ENCODE measurements around the gene C16orf87. TPM values are rescaled to one million over a fixed set of nuclear protein-coding genes. Genes with fewer than 3 reads are reported as not detected.

The C16orf87 gene
- total RNA-seq, 4 donors from 2014 or later = 5.8 to 13.7 (median 9.4) TPM

DNA sequence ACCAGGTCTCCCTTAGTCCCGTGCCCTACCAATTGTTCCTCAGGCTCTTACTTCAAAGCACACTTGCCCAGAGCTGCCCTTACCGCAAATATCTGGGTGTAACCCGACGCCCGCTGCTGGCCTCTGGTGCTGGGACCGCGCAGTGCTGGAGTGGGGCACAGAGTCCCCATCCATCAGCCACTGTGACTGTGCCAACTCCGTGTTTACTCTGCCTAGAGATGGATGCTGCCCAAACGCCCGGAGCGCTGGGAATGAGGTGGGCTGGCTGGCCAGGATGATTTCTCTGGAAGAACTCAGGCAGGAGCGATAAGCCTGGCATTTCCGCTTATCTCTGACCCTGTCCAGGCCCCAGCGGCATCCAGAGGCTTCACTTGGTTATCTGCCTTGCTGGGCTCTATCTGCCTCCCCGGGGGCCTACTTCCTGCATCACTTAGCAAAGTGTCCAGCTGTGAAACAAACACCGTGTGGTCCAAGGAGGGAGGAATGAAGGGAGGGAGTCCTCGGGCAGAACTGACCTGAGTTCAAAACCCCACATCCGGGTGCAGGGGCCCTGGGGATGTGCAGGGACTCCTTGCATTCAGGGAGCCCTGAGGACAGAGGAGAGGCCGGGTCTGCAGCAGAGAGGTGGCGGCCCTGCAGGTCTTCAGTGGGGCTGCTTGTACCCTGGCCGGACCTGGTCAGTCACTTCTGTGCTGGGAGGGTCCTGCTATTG, 73.5 kb downstream of the C16orf87 start:
- no peak overlapping the region for H3K4me3 ChIP-seq
- WGBS, 2 donors (ENCODE audit: low coverage in 1 of 2) = 29 to 57% methylated on average over 1 to 15 of the region's 21 CpGs
- no peaks in the 10 kb centered on the region for H3K9me3 ChIP-seq
- peaks cover 43% of the 10 kb centered on the region for H3K27me3 ChIP-seq
- peaks cover 0 to 6% (median 0%) of the 10 kb centered on the region in 3 donors for H3K4me1 ChIP-seq
- TF ChIP-seq, protein P1, sequence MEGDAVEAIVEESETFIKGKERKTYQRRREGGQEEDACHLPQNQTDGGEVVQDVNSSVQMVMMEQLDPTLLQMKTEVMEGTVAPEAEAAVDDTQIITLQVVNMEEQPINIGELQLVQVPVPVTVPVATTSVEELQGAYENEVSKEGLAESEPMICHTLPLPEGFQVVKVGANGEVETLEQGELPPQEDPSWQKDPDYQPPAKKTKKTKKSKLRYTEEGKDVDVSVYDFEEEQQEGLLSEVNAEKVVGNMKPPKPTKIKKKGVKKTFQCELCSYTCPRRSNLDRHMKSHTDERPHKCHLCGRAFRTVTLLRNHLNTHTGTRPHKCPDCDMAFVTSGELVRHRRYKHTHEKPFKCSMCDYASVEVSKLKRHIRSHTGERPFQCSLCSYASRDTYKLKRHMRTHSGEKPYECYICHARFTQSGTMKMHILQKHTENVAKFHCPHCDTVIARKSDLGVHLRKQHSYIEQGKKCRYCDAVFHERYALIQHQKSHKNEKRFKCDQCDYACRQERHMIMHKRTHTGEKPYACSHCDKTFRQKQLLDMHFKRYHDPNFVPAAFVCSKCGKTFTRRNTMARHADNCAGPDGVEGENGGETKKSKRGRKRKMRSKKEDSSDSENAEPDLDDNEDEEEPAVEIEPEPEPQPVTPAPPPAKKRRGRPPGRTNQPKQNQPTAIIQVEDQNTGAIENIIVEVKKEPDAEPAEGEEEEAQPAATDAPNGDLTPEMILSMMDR (IDR thresholded peaks at IDR 0.05) = no peak
- TF ChIP-seq POLR2A (IDR thresholded peaks at IDR 0.05) (no peak), POLR2AphosphoS5 (IDR thresholded peaks at IDR 0.05) (no peak), EP300 (IDR thresholded peaks at IDR 0.05) (no peak)
- H3K27ac ChIP-seq = no peak overlapping the region
- no peak for ATAC-seq
- H3K36me3 ChIP-seq = no peaks in the 10 kb centered on the region

- no peaks in the 10 kb centered on the region for H3K36me3 ChIP-seq
- H3K4me3 ChIP-seq = no peak overlapping the region
- peaks cover 43% of the 10 kb centered on the region for H3K27me3 ChIP-seq
- 63 to 80% methylated on average over 6 to 8 of the region's 11 CpGs for WGBS, 2 donors (ENCODE audit: low coverage in 1 of 2)
- TF ChIP-seq EP300 (IDR thresholded peaks at IDR 0.05) (no peak), POLR2A (IDR thresholded peaks at IDR 0.05) (no peak), POLR2AphosphoS5 (IDR thresholded peaks at IDR 0.05) (no peak)
- TF ChIP-seq, protein P1 (IDR thresholded peaks at IDR 0.05) = no peak
- ATAC-seq = no peak
- no peaks in the 10 kb centered on the region for H3K9me3 ChIP-seq
- H3K4me1 ChIP-seq = peaks cover 0 to 6% (median 0%) of the 10 kb centered on the region in 3 donors
- H3K27ac ChIP-seq = no peak overlapping the region
Observed at GRCh38 chr16:46756772-46757171, 74.2 kb downstream of the C16orf87 start.

- no peak for ATAC-seq
- whole genome bisulfite sequencing, 2 donors (ENCODE audit: low coverage in 1 of 2) = 61 to 100% methylated on average over 1 to 2 of the region's 5 CpGs
- H3K27me3 ChIP-seq = peaks cover 20% of the 10 kb centered on the region
- peaks cover 0 to 14% (median 0%) of the 10 kb centered on the region in 3 donors for H3K4me1 ChIP-seq
- no peak overlapping the region for H3K27ac ChIP-seq
- no peak overlapping the region for H3K4me3 ChIP-seq
- H3K36me3 ChIP-seq = no peaks in the 10 kb centered on the region
- TF ChIP-seq, protein P1 (IDR thresholded peaks at IDR 0.05) = no peak
- TF ChIP-seq EP300 (IDR thresholded peaks at IDR 0.05) = no peak
- TF ChIP-seq POLR2A (IDR thresholded peaks at IDR 0.05) = no peak
- TF ChIP-seq POLR2AphosphoS5 (IDR thresholded peaks at IDR 0.05) = no peak
- H3K9me3 ChIP-seq = no peaks in the 10 kb centered on the region
Observed at GRCh38 chr16:46753015-46753414, 78.0 kb downstream of the C16orf87 start.

DNA sequence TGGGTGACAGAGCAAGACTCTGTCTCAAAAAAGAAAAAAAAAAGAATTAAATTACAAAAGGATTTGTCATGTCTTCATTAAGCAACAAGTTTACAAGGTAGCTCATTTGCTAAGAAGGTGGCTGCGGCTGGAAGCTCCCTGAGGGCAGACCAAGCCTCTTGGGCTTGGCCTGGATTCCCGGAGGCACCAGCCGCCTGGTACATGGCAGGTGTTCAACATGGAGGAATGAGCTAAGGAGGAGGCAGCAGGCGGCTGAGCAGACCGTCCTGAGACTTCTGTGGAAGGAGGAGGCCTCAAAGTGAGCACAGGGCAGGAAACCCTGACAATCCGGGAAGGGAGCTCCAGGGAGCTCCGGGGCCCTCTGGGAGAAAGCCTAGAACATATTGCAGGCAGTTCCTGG, 79.6 kb downstream of the C16orf87 start:
- H3K36me3 ChIP-seq = no peaks in the 10 kb centered on the region
- H3K27ac ChIP-seq = no peak overlapping the region
- no peak for TF ChIP-seq POLR2A (IDR thresholded peaks at IDR 0.05)
- TF ChIP-seq, protein P1 (IDR thresholded peaks at IDR 0.05) = no peak
- TF ChIP-seq EP300 (IDR thresholded peaks at IDR 0.05) = no peak
- TF ChIP-seq POLR2AphosphoS5 (IDR thresholded peaks at IDR 0.05) = no peak
- no peaks in the 10 kb centered on the region for H3K9me3 ChIP-seq
- peaks cover 0 to 8% (median 0%) of the 10 kb centered on the region in 3 donors for H3K4me1 ChIP-seq
- WGBS, 2 donors (ENCODE audit: low coverage in 1 of 2) = 78 to 82% methylated on average over 5 to 6 of the region's 7 CpGs
- ATAC-seq = no peak
- H3K4me3 ChIP-seq = no peak overlapping the region
- peaks cover 8% of the 10 kb centered on the region for H3K27me3 ChIP-seq
